ENCODE data around the gene TYW1.
"Not testable (repeated sequence)": the region's sequence is repeated elsewhere in the genome, so short reads cannot be mapped to it uniquely, and the experiment has no call there.

TYW1 gene

DNA sequence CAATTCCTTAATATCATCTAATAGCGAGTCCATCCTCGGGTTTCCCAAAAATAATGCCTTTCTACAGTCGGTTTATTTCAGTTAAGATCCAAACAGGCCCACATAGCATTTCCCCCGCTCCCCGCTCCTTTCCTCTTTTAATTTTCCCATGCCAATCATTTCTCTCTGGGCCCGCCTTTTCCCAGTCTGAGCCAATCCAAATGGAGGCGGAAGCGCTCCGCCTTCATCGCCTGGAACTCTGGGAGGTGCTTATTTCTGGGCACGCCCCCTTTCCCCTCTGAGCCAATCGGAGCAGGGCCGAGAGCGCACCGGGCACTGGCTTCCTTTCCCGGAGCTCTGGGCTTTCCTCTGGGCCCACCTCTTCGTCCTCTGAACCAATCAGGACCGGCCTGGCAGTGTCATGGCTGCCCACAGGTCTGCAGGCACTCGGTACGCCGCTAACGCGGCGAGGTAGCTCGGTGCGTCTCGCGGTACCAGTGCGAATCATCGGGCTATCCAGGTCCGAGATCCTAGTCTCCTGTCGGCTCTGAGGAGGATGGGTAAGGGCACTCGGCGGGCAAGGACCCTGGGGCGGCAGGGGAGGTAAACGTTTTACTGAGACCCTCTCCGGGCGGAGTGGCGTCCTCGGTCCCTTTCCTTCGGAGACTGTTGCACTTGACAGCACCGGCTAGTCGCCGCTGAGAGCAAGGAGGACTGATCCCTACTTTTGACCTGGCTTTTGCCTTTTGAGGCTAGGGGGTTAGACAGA lies at the start of gene TYW1:
Gene TYW1, plus strand, starts transcription at position 390 of the 748 bp plus-strand sequence. Its CDS starts 146 bp downstream, at position 536.
- FAIRE-seq: peak; percentile 75

DNA sequence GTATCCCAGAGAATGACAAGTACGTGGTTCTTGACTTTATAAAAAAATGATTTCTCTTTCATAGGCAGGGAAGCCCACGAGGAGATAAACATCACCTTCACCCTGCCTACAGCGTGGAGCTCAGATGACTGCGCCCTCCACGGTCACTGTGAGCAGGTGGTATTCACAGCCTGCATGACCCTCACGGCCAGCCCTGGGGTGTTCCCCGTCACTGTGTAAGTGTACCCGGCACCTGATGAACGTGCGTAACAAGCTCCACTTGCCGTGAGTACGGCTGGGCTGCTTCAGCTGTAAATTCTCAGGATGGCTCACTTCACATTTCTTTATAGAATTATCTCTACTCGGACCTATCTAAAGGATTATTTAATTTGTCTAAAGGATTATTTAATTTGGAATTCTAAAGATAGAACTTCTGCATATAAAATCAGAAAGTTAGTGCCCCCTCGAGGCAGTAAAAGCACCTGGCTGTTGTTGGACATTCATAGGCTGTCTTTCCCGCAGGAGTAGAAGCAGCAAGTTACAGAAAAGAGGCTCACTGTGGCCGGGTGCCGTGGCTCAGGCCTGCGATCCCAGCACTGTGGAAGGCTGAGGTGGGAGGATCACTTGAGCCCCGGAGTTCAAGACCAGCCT lies 48.0 kb upstream of the TYW1 start:
- FAIRE-seq: no peak

DNA sequence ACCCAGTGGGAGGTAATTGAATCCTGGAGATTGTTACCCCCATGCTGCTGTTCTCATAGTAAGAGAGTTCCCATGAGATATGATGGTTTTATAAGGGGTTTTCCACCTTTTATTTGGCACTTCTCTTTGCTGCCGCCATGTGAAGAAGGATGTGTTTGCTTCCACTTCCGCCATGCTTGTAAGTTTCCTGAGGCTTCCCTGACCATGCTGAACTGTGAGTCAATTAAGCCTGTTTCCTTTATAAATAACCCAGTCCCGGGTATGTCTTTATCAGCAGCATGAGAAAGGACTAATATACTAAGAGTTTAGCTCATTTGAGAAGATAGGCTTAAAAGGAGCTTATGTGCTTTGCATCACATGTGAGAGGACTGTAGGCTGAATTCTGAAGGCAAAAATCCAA lies 46.3 kb upstream of the TYW1 start:
- FAIRE-seq: no peak

DNA sequence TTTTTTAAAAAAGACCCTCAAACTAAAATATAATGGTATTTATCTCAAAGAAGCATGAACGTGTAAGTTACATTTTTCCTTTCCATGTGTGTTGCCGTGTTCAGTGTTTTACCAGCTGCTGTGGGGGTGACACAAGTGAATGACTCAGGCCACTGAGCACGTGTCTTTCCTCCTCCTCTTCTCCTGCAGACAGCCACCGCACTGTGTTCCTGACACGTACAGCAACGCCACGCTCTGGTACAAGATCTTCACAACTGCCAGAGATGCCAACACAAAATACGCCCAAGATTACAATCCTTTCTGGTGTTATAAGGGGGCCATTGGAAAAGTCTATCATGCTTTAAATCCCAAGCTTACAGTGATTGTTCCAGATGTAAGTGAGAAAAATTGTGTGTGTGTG lies 45.9 kb upstream of the TYW1 start:
- no peak for FAIRE-seq

GRCh38 chr7:66952343-66953043 lies 44.1 kb upstream of the TYW1 start:
- no peak for FAIRE-seq

DNA sequence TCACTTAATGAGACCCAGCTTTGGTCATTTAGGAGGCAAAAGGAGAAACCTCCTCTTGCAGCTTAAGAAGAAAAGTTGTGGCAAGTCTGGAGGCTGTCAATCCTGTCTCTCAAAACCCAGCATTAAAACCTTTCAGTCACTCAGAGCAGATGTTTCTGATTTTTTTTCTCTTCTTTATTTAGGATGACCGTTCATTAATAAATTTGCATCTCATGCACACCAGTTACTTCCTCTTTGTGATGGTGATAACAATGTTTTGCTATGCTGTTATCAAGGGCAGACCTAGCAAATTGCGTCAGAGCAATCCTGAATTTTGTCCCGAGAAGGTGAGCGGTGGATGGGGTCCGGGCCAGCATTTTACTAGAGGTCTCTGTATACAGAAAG lies 43.6 kb upstream of the TYW1 start:
- no peak for FAIRE-seq

- FAIRE-seq: no peak
These were observed 38.9 kb upstream of the TYW1 start for GRCh38 chr7:66957595-66958290.

- FAIRE-seq: no peak
These were observed 37.9 kb upstream of the TYW1 start for GRCh38 chr7:66958538-66959350.

DNA sequence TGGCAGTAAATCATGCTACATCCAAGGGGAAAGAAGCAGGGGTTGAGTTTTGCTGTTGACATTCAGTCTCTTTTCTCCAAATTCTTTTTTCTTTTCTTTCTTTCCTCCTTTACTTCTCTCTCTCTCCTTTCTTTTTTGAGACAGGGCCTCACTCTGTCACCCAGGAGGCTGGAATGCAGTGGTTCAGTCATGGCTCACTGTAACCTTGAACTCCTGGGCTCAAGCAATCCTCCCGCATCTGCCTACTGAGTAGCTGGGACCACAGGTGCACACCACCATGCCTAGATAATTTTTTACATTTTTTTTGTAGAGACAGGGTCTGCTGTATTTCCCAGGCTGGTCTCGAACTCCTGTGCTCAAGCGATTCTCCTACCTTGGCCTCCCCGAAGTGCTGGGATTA lies 36.4 kb upstream of the TYW1 start:
- FAIRE-seq: no peak

DNA sequence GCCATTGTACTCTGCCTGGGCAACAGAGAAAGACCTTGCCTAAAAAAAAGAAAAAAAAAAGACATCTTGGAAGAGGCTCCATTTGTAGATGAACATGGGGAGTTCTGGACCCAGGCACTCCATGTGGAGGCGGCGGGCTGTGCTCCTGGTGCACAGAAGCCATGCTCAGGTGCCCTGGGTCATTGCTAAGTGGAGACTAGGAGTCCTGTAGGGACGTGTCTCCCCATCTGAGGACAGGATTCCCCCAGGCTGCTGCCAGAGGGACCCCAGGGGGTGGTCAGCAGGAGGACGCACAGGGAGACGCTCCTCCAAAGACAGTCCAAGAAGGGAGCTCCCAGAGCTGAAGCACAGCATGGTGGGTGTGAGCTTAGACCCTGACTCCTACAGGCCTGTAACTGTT lies 35.5 kb upstream of the TYW1 start:
- no peak for FAIRE-seq

- no peak for FAIRE-seq
These were observed 32.2 kb upstream of the TYW1 start for GRCh38 chr7:66964411-66964810.

DNA sequence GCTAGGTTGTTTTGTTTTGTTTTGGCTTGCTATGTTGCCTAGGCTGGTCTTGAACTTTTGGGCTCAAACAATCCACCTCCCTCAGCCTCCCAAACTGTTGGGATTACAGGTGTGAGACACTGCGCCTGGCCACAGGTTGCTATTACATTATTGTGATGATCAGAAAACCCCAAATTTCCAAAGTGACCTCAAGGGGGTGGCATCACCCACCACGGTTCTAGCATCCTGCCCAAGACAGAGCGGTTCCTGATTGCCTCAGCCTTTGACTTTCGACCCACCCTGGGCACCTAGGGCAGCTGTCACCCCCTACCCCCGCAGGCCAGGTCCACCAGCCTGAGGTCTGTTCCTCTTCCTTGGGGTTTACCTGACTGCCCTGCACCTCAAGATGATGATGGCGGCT lies 29.6 kb upstream of the TYW1 start:
- no peak for FAIRE-seq

- not testable (repeated sequence) for FAIRE-seq
These were observed 27.6 kb upstream of the TYW1 start for GRCh38 chr7:66969001-66969400.

- no peak for FAIRE-seq
These were observed 26.3 kb upstream of the TYW1 start for GRCh38 chr7:66970310-66970709.

- no peak for FAIRE-seq
These were observed 21.5 kb upstream of the TYW1 start for GRCh38 chr7:66974986-66975590.

- FAIRE-seq: not testable (repeated sequence)
These were observed 18.3 kb upstream of the TYW1 start for GRCh38 chr7:66978312-66978711.

- FAIRE-seq: not testable (repeated sequence)
These were observed 17.6 kb upstream of the TYW1 start for GRCh38 chr7:66979013-66979412.

DNA sequence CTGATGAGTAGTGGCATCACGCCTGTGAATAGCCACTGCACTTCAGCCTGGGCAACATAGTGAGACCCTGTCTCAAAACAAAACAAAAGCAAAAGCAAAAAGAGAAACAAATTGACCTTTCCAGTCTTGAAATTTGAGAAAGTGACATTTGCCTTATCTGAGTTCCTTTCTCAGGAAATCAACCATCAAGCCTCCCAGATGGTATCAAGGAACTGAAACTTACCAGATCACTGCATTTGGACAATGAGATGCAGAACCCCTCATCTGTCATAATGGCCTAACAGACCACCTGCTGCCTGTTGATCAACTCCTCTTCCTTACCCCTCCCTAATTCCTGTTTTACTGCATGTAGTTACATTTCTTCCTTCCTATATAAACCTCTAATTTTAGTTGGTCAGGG lies 16.3 kb upstream of the TYW1 start:
- FAIRE-seq: not testable (repeated sequence)

GRCh38 chr7:66989552-66989951 lies 7.1 kb upstream of the TYW1 start:
- FAIRE-seq: not testable (repeated sequence)

DNA sequence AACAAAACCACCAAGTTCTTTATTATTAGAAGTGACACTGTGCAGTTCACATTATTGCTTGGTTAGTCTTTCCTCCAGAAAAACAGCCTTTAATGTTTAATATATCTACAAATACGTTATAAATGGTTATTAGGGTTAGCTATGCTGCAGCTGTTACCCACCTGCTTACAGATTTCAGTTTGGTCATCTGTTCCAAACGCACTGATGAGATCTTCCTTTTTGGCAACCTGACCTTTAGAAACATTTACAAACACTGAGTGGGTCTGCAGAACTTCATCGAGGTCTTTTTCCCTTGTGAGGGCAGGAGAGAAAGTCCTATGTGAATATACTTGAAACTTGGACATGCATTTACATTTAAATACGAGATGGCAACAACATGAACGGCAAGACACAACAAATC lies 2.6 kb upstream of the TYW1 start:
- FAIRE-seq: not testable (repeated sequence)

DNA sequence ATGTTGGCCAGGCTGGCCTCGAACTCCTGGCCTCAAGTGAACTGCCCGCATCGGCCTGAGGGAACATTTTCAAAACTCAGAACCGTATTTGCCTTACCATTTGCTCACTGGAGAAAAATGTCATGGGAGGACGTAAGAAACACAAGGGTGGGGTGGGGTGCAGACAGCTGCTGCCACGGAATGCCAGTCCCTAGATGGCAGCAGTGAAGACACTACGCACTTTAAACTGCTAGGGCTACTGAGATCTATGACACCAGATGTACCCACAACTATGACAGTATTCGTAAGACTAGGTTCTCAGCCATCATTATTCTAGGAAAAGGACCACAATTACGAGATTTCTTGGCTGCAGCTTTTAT lies 2.0 kb upstream of the TYW1 start:
- FAIRE-seq: not testable (repeated sequence)
